SK-MEL-5 (cell line): ENCODE results near the gene SNAP91. TPM values are rescaled to one million over a fixed set of nuclear protein-coding genes. Genes with fewer than 3 reads are reported as not detected.
"Not testable (repeated sequence)": the region's sequence is repeated elsewhere in the genome, so short reads cannot be mapped to it uniquely, and the experiment has no call there.

ENCODE experiments used
- DNase-seq: peaks from one replicate; pipeline ENCODE4 v3.0.0-alpha.2; 2016; ENCODE audit warnings: low read depth, low spot score
- in situ Hi-C: cut with HindIII; loops from 2 replicates; pipeline ENCODE4 v1.10.0; 2016; ENCODE audit warnings: low sequenced_read_pairs, high pct_unique_total_duplicates, low pct_unique_long_range_greater_than_20kb
- total RNA-seq: library from RNA; depleted of rRNA; stranded (reverse); fragments of >200 nt; shearing (Covaris generic); gene quantifications from 2 replicates; pipeline ENCODE4 v1.2.3, GENCODE V29; 2014

Gene SNAP91
- total RNA-seq, 1 experiment from 2014 or later = 0.08 TPM

- in situ Hi-C loops = no loop called here
- DNase-seq = no peak
These were observed 130.8 kb downstream of the SNAP91 start for GRCh38 chr6:83578057-83578456.

- DNase-seq = no peak
- in situ Hi-C loops = no loop called here
These were observed 134.1 kb downstream of the SNAP91 start for GRCh38 chr6:83574783-83575182.

GRCh38 chr6:83571663-83572185 is 137.2 kb downstream of the SNAP91 start:
- in situ Hi-C loops, DNase-seq: not testable (repeated sequence)

GRCh38 chr6:83558975-83559374 is 149.9 kb downstream of the SNAP91 start:
- DNase-seq = no peak
- in situ Hi-C loops = no loop called here

- in situ Hi-C loops = no loop called here
- no peak for DNase-seq
These were observed 152.0 kb downstream of the SNAP91 start for GRCh38 chr6:83556871-83557270.

- DNase-seq, in situ Hi-C loops: not testable (repeated sequence)
These were observed 157.2 kb downstream of the SNAP91 start for GRCh38 chr6:83551748-83552147.

- DNase-seq, in situ Hi-C loops: not testable (repeated sequence)
These were observed 158.4 kb downstream of the SNAP91 start for GRCh38 chr6:83550482-83550881.

- in situ Hi-C loops = no loop called here
- DNase-seq = no peak
These were observed 162.3 kb downstream of the SNAP91 start for GRCh38 chr6:83546636-83547035.

GRCh38 chr6:83539678-83540077 is 169.2 kb downstream of the SNAP91 start:
- DNase-seq = no peak
- in situ Hi-C loops = no loop called here

GRCh38 chr6:83536647-83537589 is 172.0 kb downstream of the SNAP91 start:
- in situ Hi-C loops = no loop called here
- DNase-seq = no peak

- in situ Hi-C loops = no loop called here
- DNase-seq = peak; percentile 68
These were observed 172.8 kb downstream of the SNAP91 start for GRCh38 chr6:83536034-83536646.

- in situ Hi-C loops = loop anchor here (25.0 kb wide), 1 partner anchor 307 kb away; no protein-coding TSS in a partner anchor
- DNase-seq = peak; percentile 40
These were observed 190.0 kb downstream of the SNAP91 start for GRCh38 chr6:83518816-83519480.

GRCh38 chr6:83517500-83517899 is 191.4 kb downstream of the SNAP91 start:
- no peak for DNase-seq
- in situ Hi-C loops = loop anchor here (25.0 kb wide), 1 partner anchor 305 kb away; no protein-coding TSS in a partner anchor

- peak; percentile 63 for DNase-seq
These were observed 193.9 kb downstream of the SNAP91 start for GRCh38 chr6:83514866-83515466.

GRCh38 chr6:83514466-83514865 is 194.4 kb downstream of the SNAP91 start:
- no peak for DNase-seq
- in situ Hi-C loops = loop anchor here (25.0 kb wide), 1 partner anchor 302 kb away; no protein-coding TSS in a partner anchor

More at GRCh38 chr6:83514866-83515466, 193.9 kb downstream of the SNAP91 start:
- in situ Hi-C loops = loop anchor here (25.0 kb wide), 1 partner anchor 303 kb away; no protein-coding TSS in a partner anchor

GRCh38 chr6:83511901-83512681 is 196.8 kb downstream of the SNAP91 start, which contains the start of gene PRSS35:
TSS of gene PRSS35 (plus strand) at chr6:83512534. CDS start at chr6:83523442, 10,908 bp downstream.
- in situ Hi-C loops = loop anchor here (25.0 kb wide), 1 partner anchor 300 kb away; no protein-coding TSS in a partner anchor
- peak; percentile 62 for DNase-seq
